Stimulated activated naive CD4-positive, alpha-beta T cell (primary cell): ENCODE data around the gene GUK1.
A peak's percentile ranks its signal among the peaks of the same experiment; 100 is the strongest.

Experiments used
- DNase-seq, 6 experiments: peaks; one replicate each; lab custom pipeline; 2025; lab: John Stamatoyannopoulos, UW

The GUK1 gene

GRCh38 chr1:228131766-228132165, 8.3 kb upstream of the GUK1 start:
- no peak for DNase-seq

- DNase-seq: no peak
Measured at GRCh38 chr1:228134591-228134990, 5.5 kb upstream of the GUK1 start.

- no peak for DNase-seq
Measured at GRCh38 chr1:228136901-228137300, 3.2 kb upstream of the GUK1 start.

- no peak for DNase-seq
Measured at GRCh38 chr1:228139406-228139930, 611 bp upstream of the GUK1 start.

- no peak for DNase-seq
Measured at GRCh38 chr1:228140724-228141225, 696 bp downstream of the GUK1 start.

GRCh38 chr1:228141226-228142044, 1.4 kb downstream of the GUK1 start:
- DNase-seq: peak in 2 of 6 experiments; percentile 16 to 35

GRCh38 chr1:228142155-228142691, 2.1 kb downstream of the GUK1 start:
- no peak for DNase-seq

GRCh38 chr1:228142701-228143136, 2.6 kb downstream of the GUK1 start:
- DNase-seq: no peak

GRCh38 chr1:228143480-228144192, 3.6 kb downstream of the GUK1 start:
- no peak for DNase-seq

- DNase-seq: no peak
Measured at GRCh38 chr1:228144193-228144992, 4.3 kb downstream of the GUK1 start.

GRCh38 chr1:228144993-228145343, 4.9 kb downstream of the GUK1 start:
- no peak for DNase-seq

GRCh38 chr1:228145463-228146416, 5.7 kb downstream of the GUK1 start:
- DNase-seq: no peak

GRCh38 chr1:228146417-228147150, 6.5 kb downstream of the GUK1 start:
- no peak for DNase-seq

GRCh38 chr1:228147151-228147693, 7.1 kb downstream of the GUK1 start:
- no peak for DNase-seq

- DNase-seq: no peak
Measured at GRCh38 chr1:228147768-228148167, 7.7 kb downstream of the GUK1 start.

GRCh38 chr1:228148196-228148861, 8.2 kb downstream of the GUK1 start:
- DNase-seq: no peak

- no peak for DNase-seq
Measured at GRCh38 chr1:228148935-228149405, 8.9 kb downstream of the GUK1 start.

- DNase-seq: no peak
Measured at GRCh38 chr1:228149406-228150119, 9.5 kb downstream of the GUK1 start, which contains the start of gene GJC2. GJC2 (plus strand) TSS chr1:228149930; CDS start chr1:228157759, 7,829 bp downstream.
